ENCODE data around the gene CNTNAP2.

DNA sequence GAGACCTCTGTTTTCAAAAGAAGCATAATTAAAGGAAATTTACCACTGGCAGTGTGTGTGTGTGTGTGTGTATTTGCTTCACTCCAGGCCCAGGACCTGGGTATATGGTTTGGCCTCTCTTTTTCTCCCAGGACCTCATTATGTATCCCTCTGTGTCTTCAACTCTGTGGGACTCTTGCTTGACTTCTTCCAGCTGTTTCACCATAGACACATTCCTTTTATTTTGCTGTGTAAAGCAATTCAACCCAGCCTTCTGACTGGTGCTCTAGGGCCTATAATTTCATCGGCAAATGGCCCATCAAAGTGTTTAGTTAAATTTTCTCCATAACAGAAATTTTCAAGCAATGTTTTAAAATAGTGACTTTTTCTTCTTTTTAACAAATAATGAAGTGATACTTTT is 954.3 kb downstream of the CNTNAP2 start:
- TF ChIP-seq, protein P1, sequence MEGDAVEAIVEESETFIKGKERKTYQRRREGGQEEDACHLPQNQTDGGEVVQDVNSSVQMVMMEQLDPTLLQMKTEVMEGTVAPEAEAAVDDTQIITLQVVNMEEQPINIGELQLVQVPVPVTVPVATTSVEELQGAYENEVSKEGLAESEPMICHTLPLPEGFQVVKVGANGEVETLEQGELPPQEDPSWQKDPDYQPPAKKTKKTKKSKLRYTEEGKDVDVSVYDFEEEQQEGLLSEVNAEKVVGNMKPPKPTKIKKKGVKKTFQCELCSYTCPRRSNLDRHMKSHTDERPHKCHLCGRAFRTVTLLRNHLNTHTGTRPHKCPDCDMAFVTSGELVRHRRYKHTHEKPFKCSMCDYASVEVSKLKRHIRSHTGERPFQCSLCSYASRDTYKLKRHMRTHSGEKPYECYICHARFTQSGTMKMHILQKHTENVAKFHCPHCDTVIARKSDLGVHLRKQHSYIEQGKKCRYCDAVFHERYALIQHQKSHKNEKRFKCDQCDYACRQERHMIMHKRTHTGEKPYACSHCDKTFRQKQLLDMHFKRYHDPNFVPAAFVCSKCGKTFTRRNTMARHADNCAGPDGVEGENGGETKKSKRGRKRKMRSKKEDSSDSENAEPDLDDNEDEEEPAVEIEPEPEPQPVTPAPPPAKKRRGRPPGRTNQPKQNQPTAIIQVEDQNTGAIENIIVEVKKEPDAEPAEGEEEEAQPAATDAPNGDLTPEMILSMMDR (IDR thresholded peaks at IDR 0.05), result no peak
- no peak for TF ChIP-seq POLR2AphosphoS5 (IDR thresholded peaks at IDR 0.05; ENCODE audit: low read depth, low read length)
- TF ChIP-seq, protein P2, sequence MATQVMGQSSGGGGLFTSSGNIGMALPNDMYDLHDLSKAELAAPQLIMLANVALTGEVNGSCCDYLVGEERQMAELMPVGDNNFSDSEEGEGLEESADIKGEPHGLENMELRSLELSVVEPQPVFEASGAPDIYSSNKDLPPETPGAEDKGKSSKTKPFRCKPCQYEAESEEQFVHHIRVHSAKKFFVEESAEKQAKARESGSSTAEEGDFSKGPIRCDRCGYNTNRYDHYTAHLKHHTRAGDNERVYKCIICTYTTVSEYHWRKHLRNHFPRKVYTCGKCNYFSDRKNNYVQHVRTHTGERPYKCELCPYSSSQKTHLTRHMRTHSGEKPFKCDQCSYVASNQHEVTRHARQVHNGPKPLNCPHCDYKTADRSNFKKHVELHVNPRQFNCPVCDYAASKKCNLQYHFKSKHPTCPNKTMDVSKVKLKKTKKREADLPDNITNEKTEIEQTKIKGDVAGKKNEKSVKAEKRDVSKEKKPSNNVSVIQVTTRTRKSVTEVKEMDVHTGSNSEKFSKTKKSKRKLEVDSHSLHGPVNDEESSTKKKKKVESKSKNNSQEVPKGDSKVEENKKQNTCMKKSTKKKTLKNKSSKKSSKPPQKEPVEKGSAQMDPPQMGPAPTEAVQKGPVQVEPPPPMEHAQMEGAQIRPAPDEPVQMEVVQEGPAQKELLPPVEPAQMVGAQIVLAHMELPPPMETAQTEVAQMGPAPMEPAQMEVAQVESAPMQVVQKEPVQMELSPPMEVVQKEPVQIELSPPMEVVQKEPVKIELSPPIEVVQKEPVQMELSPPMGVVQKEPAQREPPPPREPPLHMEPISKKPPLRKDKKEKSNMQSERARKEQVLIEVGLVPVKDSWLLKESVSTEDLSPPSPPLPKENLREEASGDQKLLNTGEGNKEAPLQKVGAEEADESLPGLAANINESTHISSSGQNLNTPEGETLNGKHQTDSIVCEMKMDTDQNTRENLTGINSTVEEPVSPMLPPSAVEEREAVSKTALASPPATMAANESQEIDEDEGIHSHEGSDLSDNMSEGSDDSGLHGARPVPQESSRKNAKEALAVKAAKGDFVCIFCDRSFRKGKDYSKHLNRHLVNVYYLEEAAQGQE (IDR thresholded peaks at IDR 0.05; ENCODE audit: insufficient read depth in 1 of 2, low read depth in 2 of 2, low read length in 1 of 2), result no peak
- TF ChIP-seq TCF7L2 (IDR thresholded peaks at IDR 0.05; ENCODE audit: low read depth, low read length), result no peak
- TF ChIP-seq SIN3A (IDR thresholded peaks at IDR 0.05; ENCODE audit: borderline replicate concordance, insufficient read depth, low read depth, low read length), result no peak
